Vagina (tissue), 2 donors: Measurements from ENCODE around the gene FAM120AOS.

Experiments
- CTCF ChIP-seq, 3 experiments: fragments of 450-650 bp in 2 of 3; fragments of 200-600 bp in 1 of 3; sonication (generic) in 1 of 3; IDR thresholded peaks; one replicate each; pipeline ENCODE4 v1.5.1; 2017 to 2019; ENCODE audit warnings: antibody characterized with exemption in 3 of 3, mild to moderate bottlenecking in 2 of 3, moderate library complexity in 2 of 3
- POLR2A ChIP-seq, 2 donors: fragments of 450-650 bp; IDR thresholded peaks; one replicate each; pipeline ENCODE4 v1.6.1; 2017; ENCODE audit warnings: antibody characterized with exemption in 2 of 2, mild to moderate bottlenecking in 2 of 2, moderate library complexity in 2 of 2
- POLR2AphosphoS5 ChIP-seq, 2 donors: sonication (generic); formaldehyde crosslinking; IDR thresholded peaks; one replicate each; pipeline ENCODE4 v1.9.0; 2017; ENCODE audit warnings: antibody characterized with exemption in 2 of 2, mild to moderate bottlenecking in 2 of 2, low read depth in 1 of 2; ENCODE audit not compliant: insufficient read depth in 1 of 2

GRCh38 chr9:93473411-93473810 lies 20.0 kb upstream of the FAM120AOS start:
- TF ChIP-seq CTCF (IDR thresholded peaks at IDR 0.05) (no peak), POLR2A (IDR thresholded peaks at IDR 0.05) (no peak), POLR2AphosphoS5 (IDR thresholded peaks at IDR 0.05; ENCODE audit: insufficient read depth in 1 of 2, low read depth in 1 of 2) (peak; percentile 46 to 57)
